Stimulated activated CD8-positive, alpha-beta memory T cell treated with anti-CD3 and anti-CD28 coated beads, Interleukin-15, amount 100 ng/mL, for 1 hour (primary cell): ENCODE results near the gene EFCAB11.
"Not testable (repeated sequence)": the region's sequence is repeated elsewhere in the genome, so short reads cannot be mapped to it uniquely, and the experiment has no call there.

ENCODE experiments used
- DNase-seq: peaks from one replicate; pipeline ENCODE4 v3.0.0-alpha.2; 2020; ENCODE audit warnings: low read depth

EFCAB11 gene

DNA sequence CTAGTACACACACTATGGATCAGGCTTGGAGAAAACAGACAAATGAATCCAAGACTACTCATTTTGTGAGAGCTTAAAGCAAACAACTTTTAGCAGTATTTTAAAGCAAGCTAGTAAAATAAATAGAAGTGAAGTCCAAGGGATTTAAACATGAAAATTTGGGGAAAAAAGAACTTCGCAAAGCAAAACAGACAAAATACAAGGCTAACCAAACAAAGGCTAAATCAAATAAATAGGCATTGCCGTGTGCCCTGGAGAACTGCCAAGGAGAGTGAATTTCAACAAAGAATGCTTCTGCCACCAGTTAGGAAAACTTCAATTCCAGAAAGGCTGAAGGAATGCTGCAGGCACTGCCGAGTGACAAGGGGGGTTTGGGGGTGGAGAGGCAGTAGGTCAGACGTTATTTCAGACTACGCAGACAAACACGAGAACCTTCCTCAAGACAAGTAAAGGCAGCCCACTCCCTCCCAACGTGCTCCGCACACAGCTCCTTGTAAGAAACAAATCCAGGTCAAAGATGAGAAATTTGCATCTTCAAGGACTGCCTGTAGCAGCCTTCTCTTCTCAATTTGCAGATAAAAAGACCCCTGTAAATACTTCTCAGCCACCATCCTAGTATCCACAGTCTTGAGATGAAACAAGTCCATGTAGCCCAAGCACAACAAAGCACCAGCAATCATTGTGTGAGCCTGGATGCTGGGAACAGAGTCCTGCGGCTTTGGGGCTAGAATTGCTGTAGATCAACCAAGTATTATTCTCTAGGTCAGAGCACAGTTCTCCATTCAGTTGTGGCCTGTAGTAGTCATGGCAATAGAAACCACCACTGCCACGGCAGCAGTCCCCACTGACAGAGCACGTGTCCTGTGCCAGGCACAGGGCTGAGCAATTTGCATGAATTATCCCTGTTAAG is 43.3 kb downstream of the EFCAB11 start:
- no peak for DNase-seq

DNA sequence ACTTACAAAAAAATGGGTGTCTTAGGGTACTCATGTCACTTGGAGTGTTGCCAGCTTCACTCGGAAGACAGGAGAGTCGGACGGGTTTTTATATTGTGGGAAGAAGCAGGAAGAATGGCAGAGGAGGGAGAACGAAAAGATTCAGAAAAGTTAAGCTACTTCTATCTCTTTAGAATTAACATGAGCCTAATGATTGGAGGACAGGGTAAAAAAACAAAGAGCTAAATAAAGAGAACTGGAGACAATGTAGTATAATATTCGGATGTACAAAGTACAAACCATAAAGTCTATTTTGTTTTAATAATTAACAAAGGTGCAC is 43.9 kb downstream of the EFCAB11 start:
- DNase-seq = no peak

DNA sequence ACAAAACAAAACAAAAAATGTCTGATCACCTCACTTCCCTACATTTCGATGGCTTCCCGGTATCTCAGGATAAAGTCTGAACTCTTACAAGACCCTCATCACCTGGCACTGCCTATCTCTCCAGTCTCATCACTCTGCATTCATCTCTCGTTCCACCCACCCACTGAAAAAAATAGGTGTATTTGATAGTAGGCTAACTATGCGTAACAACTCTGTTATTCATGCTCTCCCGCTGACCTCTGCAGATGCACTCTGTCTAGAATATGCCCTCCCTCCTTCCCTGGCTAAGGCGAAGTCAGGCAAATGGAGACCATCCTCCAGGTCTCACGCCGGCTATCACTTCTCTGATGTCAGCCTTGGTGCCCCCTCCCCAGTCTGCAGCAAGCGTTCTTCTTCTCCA is 44.9 kb downstream of the EFCAB11 start:
- DNase-seq = no peak

DNA sequence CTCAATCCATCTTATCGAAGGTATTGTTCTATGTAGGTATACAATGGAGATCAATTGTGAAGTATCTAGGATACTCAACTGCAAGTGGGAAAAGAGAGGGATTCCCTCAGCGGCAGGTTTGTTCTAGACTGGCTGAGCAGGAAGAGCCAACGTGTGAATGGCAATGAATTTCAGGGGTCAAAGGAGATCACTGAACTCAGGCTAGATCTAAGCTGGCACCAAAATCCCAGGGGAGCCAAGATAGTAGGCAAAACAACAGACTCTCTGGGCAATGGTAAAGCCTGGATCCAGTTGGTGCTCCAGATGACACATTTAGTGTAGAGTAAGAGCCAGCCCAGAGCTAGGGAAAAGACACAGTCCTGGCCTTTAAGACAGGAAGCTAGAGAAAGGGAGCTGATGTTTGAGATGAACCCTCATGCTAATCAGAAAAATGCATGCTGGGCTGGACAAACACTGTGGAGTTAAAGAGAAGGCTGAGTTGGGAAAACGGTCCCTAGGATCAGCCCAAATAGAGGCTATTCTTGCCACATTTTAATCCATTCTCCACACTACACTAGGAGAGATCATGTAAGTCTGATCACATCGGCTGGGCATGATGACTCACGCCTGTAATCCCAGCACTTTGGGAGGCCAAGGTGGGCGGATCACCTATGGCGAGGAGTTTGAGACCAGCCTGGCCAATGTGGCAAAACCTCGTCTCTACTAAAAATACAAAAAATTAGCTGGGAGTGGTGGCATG is 45.6 kb downstream of the EFCAB11 start:
- DNase-seq = no peak

DNA sequence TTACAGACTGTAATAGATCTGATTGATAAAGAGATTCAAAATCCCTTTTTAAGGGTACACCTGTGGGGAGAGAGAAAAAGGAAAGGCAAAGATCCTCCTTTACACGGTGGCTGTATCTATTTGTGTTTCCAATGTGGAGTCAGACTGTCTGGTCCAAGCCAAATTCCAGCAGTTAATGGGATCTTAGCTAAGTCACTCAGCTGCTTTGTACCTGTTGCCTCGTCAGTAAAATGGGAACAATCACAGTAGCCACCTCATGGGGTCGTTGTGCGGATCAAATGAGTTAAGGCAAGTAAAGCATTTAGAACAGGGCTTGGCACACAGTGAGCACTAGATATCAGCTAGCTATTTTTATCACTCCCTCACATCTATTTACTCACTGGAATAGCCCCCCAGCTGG is 46.9 kb downstream of the EFCAB11 start:
- no peak for DNase-seq

DNA sequence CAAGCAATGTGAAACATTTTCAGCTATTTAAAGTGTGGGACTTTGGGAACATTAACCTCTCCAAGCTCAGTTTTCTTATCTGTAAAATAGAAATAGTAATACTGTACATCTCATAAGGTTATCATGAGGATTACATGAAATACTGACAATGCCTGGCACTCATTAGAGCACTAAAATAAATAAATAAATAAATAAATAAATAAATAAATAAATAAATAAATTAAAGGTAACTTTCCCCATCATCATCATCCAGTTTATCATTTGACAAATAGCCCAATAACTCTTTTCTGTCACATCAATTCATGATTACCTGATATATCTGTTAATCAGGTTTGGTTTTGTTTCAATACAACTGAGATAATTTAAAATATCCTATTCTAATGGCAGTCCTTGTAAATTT is 48.5 kb downstream of the EFCAB11 start:
- DNase-seq = no peak

DNA sequence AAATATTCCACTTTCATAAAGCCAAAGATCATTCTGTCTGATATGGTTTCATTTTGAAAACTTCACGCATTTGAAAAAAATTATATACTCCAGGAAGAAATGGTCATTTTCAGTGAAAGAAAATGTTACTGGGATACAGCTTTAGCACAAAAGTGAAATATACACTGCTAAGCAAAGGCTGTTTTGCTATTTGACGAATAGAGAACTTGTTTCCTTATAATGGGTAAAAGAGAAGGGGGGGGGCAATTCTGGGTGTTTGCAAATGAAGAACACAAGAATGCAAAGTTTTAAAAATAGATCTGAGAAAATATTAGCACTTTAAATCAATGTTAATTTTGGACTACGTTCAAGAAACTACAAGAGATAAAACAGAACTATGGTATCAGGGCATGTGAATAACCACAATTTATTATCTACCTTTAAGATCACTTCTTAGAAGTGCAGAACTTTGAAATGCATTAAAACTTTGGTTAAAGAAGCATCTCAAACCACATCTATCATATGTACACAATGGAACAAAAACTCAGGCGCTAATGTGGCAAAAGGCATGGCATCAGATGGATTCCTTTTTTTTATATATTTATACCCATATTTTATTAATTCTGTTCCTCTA is 51.1 kb downstream of the EFCAB11 start:
- no peak for DNase-seq

DNA sequence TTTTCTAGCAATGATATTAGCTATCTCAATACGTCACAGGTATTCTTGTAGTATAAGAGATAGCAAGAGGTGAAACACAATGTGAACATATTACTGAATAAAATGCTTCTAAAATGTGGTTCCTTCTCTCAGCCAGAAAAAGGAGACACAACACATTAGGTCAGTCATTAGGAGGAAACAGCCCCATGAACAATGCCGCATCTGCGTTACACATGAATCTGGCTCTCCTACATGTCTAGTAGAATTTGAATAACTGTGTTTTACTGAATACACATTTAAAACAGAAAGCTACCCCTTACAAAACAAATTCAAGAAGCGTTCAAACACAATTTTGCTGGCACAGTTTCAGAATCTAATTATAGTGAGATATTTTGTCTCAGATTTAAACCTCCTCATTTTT is 51.6 kb downstream of the EFCAB11 start:
- no peak for DNase-seq

DNA sequence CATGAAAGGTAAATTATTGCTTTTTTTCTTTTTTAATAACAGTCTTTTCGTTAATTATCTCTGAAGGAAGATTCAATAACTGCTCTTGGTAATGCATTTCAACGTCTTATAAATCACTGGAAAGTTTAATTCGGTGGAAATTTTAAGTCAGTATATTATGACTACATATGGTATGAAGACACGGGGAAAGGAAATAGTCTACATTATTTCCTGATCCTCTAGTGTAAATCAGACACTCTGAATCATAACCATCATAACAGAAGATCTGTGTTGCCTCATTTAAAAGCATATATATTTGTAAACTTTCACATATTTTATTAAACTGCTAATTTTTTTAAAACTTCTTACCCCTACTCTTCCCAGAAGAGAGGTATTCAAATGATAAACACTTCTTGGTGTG is 53.7 kb downstream of the EFCAB11 start:
- no peak for DNase-seq

DNA sequence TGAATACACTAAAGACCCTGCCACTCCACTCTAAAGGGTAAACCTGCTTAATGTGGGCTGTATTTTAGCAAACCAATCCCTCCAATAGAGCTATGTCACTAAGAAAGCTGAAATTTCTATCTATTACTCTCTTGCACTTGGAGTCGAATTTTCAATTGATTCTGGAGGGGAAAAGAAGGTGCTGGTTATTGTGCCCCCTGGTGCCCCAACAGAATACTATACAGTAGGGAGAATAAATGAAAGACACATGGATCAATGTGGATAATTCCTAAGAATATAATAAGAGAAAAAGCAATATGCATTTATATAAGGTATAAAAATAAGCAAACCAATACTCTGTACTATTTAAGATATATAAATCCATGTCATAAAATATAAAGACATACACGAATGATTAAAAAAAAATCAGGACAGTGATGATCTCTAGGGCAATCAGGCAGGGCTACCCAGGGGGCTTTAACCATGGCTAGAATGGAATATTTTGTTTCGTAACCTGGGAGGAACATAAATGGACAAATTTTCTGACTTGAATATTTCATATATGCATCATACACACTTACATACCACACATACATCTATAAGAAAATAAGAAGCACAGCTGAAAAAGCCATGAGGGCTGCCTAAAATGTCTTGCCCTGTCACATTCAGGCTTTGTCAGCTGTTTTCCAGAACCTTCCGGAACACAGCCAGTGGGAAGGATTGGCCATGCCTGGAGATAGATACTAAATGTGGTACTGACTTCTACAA is 54.4 kb downstream of the EFCAB11 start:
- DNase-seq = no peak

DNA sequence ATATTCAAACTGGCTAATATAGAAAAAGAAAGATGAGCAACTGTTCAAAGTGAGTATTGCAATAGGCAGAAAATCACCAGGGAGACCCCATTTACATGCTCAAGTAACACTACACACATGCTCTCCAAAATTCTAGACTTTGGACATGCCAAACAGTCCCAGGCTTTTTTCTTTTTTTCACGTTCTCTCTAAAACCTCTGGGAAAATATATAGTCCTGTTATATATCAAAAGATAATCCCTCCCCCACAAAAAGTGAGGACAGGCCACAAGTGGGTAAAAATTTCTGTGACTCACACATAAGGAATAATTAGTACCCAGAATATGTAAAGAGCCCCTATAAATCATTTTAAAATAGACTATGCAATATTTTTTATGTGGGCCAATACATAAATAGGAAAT is 55.2 kb downstream of the EFCAB11 start:
- no peak for DNase-seq

DNA sequence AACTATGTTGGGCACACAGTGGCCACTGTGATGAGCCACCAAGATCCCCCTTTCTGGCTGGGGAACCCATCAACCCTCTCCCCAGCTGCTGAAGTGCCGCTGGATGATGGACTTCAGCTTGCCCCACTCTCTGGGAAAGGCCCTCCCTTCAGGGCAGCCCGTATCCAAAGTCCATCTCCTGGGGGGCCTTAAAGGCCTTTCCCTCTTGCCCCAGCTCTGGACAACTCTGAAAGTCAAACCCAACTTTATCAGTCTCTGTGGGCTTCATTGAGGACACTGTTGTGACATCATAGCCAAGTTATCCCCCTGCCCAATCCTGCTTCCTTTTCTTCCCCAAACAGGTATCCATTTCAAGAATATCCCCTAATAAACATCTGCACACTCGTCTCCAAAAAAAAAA is 61.1 kb downstream of the EFCAB11 start:
- DNase-seq = not testable (repeated sequence)

DNA sequence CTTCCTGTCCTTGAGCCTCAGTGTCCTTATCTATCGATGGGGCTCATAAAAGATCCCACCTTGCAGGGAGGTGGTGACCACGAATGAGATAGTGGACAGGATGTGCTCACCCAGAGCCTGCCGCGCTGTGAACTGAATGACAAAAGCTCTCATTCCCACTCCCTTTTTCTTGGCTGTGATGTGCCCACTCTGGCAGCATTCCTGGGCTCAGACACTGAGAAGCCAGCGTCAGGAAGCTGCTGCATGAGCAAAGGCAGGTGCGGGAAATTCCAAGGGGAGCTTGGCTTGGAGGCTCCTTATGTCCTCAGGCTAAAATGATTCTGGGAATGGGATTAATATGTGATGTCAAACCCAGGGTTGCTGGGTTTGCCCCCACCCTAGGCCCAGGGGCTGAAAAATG is 61.6 kb downstream of the EFCAB11 start:
- no peak for DNase-seq

DNA sequence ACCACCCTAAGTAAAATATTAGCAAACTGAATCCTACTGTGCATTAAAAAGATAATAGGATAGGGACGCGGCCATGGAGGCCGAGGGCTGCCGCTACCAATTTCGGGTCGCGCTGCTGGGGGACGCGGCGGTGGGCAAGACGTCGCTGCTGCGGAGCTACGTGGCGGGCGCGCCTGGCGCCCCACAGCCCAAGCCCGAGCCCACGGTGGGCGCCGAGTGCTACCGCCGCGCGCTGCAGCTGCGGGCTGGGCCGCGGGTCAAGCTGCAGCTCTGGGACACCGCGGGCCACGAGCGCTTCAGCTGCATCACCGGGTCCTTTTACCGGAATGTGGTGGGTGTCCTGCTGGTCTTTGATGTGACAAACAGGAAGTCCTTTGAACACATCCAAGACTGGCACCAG is 62.8 kb downstream of the EFCAB11 start:
- DNase-seq = not testable (repeated sequence)

DNA sequence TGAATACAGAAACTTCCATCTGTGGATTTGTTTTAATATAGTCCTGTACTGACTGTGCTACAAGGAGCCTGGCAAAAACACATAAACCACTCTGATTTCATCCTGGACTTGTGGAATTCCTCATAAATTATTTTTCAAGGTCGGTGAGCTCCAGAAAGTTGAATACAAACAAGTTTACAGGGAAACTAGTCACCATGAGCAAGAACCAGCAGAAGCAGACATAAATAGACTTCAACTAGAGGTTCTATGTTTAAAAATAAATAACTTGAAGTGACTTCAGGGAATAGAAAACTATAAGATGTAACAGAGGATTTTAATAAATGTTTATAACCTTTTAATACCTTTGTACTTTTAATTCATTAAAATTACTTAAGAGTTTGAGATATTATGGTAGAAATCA is 63.5 kb downstream of the EFCAB11 start:
- no peak for DNase-seq

DNA sequence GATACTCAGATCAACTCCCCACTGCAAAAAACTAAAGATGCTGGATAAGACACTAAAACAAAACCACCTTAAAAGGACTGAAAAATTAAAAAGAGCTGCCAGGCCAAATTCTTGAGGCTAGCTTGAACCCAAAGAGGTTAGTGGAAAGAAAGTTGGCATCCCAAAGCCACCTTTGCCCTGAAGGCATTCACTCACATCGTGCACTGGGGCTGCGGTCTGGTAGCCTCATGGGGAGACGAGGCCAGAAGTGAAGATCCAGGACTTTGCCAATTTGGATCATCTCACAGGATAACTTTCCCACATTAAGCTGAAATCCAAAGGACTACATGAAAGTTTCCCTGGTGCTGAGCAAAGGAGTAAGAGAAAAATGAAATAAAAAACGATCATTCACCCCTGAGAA is 63.9 kb downstream of the EFCAB11 start:
- DNase-seq = no peak

DNA sequence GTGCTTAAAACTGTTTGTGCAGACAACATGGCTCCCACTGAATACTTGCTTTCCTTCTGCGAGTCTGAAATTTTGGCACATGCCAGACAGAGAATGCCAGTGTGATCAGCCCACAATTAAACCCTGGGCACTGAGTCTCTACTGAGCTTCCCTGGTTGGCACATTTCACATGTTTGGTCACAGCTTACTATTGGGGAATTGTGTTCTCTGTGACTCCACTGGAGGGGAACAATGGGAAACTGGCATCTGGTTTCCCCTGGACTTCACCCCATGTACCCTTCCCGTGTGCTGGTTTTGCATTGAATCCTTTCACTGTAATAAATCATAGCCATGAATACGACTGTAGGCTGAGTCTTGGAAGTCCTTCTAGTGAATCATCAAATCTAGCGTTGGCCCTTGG is 64.9 kb downstream of the EFCAB11 start:
- no peak for DNase-seq

DNA sequence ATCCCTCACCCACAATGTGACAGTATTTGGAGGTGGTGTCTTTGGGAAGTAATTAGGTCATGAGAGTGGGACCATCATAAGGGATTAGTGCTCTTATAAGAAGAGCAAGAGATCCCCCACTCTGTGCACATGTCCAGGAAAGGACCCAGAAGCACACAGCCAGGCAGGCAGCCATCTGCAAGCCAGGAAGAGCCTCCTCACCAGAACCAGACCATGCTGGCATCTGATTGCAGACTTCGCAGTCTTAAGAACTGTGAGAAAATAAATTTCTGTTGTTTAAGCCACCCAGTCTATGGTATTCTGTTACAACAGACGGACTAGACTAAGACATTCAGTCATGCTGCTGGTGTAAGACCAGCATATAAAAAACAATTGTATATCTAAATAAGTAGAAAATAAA is 69.8 kb downstream of the EFCAB11 start:
- no peak for DNase-seq

DNA sequence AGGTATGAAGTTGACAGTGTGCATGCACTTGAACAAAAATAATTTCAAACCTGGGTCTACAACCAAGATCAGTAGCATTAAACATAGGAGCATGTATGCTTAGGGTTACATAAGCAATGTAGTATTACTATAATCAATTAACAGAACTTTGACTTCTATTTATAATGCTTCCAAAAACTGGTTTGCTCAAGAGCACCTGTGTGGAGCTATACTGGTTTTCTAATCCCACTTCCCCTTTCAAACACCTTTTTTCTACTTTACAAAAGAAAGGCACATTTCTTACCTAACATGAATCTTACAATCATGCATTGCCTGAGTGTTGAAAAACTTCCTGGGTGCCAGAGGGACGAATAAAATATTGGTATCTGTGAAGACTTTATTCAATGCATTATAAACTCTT is 72.7 kb downstream of the EFCAB11 start:
- no peak for DNase-seq

DNA sequence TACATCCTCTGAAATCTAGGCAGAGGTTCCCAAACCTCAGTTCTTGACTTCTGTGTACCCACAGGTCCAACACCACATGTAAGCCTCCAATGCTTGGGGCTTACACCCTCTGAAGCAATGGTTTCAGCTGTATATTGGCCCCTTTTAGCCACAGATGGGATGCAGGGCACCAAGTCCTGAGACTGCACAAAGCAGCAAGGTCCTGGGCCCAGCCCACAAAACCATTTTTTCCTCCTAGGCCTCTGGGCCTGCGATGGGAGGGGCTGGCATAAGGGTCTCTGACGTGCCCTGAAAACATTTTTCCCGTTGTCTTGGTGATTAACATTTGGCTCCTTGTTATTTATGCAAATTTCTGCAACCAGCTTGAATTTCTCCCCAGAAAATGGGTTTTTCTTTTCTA is 80.4 kb downstream of the EFCAB11 start:
- not testable (repeated sequence) for DNase-seq

DNA sequence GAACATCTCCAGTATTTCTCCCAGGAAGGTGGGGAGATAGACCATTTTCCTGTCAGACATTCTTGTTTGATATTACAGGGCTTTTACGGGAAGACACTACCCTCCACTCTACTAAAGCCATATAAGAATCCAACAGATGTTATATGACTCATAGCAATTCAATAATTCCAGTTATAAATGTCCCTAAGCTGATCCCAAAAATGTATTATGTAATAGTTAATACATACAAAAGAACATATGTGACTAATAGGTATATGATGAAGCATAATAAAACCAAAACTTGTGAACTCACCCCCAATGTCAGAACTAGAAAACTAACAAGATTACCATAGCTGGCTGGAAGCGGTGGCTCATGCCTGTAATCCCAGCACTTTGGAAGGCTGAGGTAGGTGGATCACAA is 84.2 kb downstream of the EFCAB11 start:
- no peak for DNase-seq

DNA sequence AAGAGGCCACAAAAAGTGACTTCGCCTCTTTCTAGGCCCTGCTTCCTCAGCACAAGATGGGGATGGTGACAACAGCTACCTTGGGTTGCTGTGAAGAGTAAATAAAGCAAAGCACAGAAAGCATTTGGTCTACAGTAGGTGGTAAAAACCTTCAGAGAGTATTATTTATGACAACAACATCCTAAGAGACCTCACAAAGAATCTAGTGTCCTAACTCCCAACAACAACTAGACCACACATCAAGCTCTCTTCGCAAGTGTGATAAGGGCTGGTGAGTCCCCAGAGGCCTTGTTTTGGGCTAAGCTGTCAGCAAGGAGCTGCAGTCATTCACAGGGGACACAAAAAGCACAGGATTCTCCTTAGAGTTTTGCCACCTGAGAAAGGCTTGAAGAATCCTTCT is 84.9 kb downstream of the EFCAB11 start:
- no peak for DNase-seq

DNA sequence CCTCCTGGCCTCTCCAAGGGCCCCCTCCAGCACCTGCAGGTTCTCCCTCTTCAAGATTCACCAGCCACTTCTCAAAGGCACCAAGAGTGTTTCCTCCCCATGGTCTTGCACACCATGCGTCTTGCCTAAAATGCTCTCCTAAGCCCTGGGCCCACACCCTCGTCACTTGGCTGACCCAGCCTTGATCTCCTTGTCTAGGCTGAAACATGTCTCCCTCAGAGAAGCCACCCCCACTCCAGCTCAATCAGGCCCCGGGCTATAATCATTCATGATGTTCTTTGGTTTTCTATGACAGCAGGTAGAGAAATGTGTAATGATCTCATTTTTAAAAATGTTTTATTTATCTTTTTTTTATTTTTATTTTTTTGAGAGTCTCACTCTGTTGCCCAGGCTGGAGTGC is 88.1 kb downstream of the EFCAB11 start:
- DNase-seq = no peak
